Keratinocyte (primary cell): ENCODE results near the gene CEACAM5. TPM values are rescaled to one million over a fixed set of nuclear protein-coding genes. Genes with fewer than 3 reads are reported as not detected.
A peak's percentile ranks its signal among the peaks of the same experiment; 100 is the strongest.

Experiments
- DNase-seq: peaks from one replicate; pipeline ENCODE4 v3.0.0-alpha.2; 2011; ENCODE audit warnings: low read depth, missing footprints, low spot score
- FAIRE-seq: peaks from 2 replicates; lab custom pipeline; 2011; peaks lifted over from hg19 to GRCh38; lab: Jason Lieb, UNC
- H2AFZ ChIP-seq: 2 replicates; pipeline ENCODE4 v1.6.0; 2012; ENCODE audit warnings: low read length, control low read depth, inconsistent platforms; ENCODE audit not compliant: control insufficient read depth
- H3K27ac ChIP-seq: 2 replicates; pipeline ENCODE4 v1.5.1; 2011; ENCODE audit warnings: low read length; ENCODE audit not compliant: control insufficient read depth, insufficient read depth
- H3K27me3 ChIP-seq: 3 replicates; pipeline ENCODE4 v1.6.0; 2011; ENCODE audit warnings: low read length; ENCODE audit not compliant: control insufficient read depth, insufficient read depth; ENCODE audit errors: extremely low read depth
- H3K36me3 ChIP-seq, 2 experiments: 2 replicates in 1 of 2; 3 replicates in 1 of 2; pipeline ENCODE4 v1.5.1; 2011; ENCODE audit warnings: low read length in 2 of 2, mild to moderate bottlenecking in 1 of 2; ENCODE audit not compliant: control insufficient read depth in 2 of 2, insufficient read depth in 2 of 2; ENCODE audit errors: extremely low read depth in 1 of 2
- H3K4me1 ChIP-seq: 3 replicates; pipeline ENCODE4 v1.5.1; 2011; ENCODE audit warnings: low read length; ENCODE audit not compliant: control insufficient read depth, insufficient read depth; ENCODE audit errors: extremely low read depth
- H3K4me2 ChIP-seq: 3 replicates; pipeline ENCODE4 v1.6.0; 2011; ENCODE audit warnings: low read depth, low read length; ENCODE audit not compliant: control insufficient read depth, insufficient read depth; ENCODE audit errors: extremely low read depth
- H3K4me3 ChIP-seq, 3 experiments: fragments of 200-600 bp in 1 of 3; sonication (generic) in 1 of 3; 2 replicates in 2 of 3; 3 replicates in 1 of 3; pipeline ENCODE4 v1.5.1; 2011 to 2016; ENCODE audit warnings: low read length in 3 of 3, mild to moderate bottlenecking in 3 of 3, control low read depth in 2 of 3, inconsistent platforms in 1 of 3, low read depth in 1 of 3, mixed read lengths in 1 of 3, mixed run types in 1 of 3, moderate library complexity in 1 of 3; ENCODE audit not compliant: control insufficient read depth in 2 of 3, insufficient read depth in 2 of 3; ENCODE audit errors: extremely low read depth in 1 of 3
- H3K79me2 ChIP-seq: 2 replicates; pipeline ENCODE4 v1.6.0; 2012; ENCODE audit warnings: low read length; ENCODE audit not compliant: control insufficient read depth, insufficient read depth
- H3K9ac ChIP-seq: 3 replicates; pipeline ENCODE4 v1.6.0; 2011; ENCODE audit warnings: low read length; ENCODE audit not compliant: control insufficient read depth, insufficient read depth; ENCODE audit errors: extremely low read depth
- H3K9me1 ChIP-seq: 3 replicates; pipeline ENCODE4 v1.6.0; 2011; ENCODE audit warnings: low read length; ENCODE audit not compliant: control insufficient read depth, insufficient read depth; ENCODE audit errors: extremely low read depth
- H3K9me3 ChIP-seq: 2 replicates; pipeline ENCODE4 v1.5.1; 2012; ENCODE audit warnings: low read depth, low read length; ENCODE audit not compliant: control insufficient read depth
- H4K20me1 ChIP-seq: 3 replicates; pipeline ENCODE4 v1.6.0; 2011; ENCODE audit warnings: low read length; ENCODE audit not compliant: control insufficient read depth, insufficient read depth; ENCODE audit errors: extremely low read depth
- EZH2 ChIP-seq: IDR thresholded peaks from one replicate; pipeline ENCODE4 v1.6.1; 2012; ENCODE audit warnings: inconsistent platforms, mild to moderate bottlenecking, low read length, moderate library complexity
- dilution Hi-C: fragments of 300-500 bp; cut with MboI; formaldehyde crosslinking; loops from one replicate; pipeline ENCODE4 v1.7.0; 2020; ENCODE audit warnings: low sequenced_read_pairs; ENCODE audit not compliant: extremely low pct_ligation_motif_present
- polyA plus RNA-seq, 5 experiments: library from polyadenylated mRNA; depleted of rRNA in 3 of 5; stranded (reverse) in 3 of 5; stranded (forward) in 1 of 5; unstranded in 1 of 5; fragments of >200 nt; gene quantifications; 1 replicate in 1 of 5; 2 replicates in 3 of 5; 3 replicates in 1 of 5; pipeline versions ENCODE4 v1.2.1 to v1.2.3, GENCODE V29; 2011 to 2012; ENCODE audit warnings: missing spikeins in 2 of 5, low read depth in 1 of 5, low replicate concordance in 1 of 5
- TF ChIP-seq, protein P1 (sequence below), 3 experiments: IDR thresholded peaks in 1 of 3; conservative IDR thresholded peaks in 1 of 3; optimal IDR thresholded peaks in 1 of 3; 2 replicates in 2 of 3; 3 replicates in 1 of 3; pipeline versions ENCODE3 to v1.5.1; 2011; ENCODE audit warnings: low read length in 3 of 3, mild to moderate bottlenecking in 3 of 3, moderate library complexity in 2 of 3, control low read depth in 1 of 3, inconsistent platforms in 1 of 3; ENCODE audit not compliant: insufficient read depth in 2 of 3; ENCODE audit errors: extremely low read depth in 1 of 3

Gene CEACAM5
- polyA plus RNA-seq, 1 donor (not counting 4 experiments of a cell fraction or from before 2014, with no cell fraction given), result not detected

- Histone ChIP-seq H3K9ac (no peak overlapping the region), H3K27me3 (peaks cover 11% of the 10 kb centered on the region), H3K4me2 (no peak overlapping the region), H4K20me1 (peaks cover 2% of the 10 kb centered on the region), H3K79me2 (no peaks in the 10 kb centered on the region), H3K4me3 (no peak overlapping the region), H2AFZ (no peak overlapping the region), H3K9me1 (no peaks in the 10 kb centered on the region), H3K36me3 (no peaks in the 10 kb centered on the region), H3K9me3 (no peaks in the 10 kb centered on the region), H3K27ac (no peak overlapping the region), H3K4me1 (no peaks in the 10 kb centered on the region)
- dilution Hi-C loops, result no loop called here
- TF ChIP-seq EZH2, result no peak
- TF ChIP-seq, protein P1, sequence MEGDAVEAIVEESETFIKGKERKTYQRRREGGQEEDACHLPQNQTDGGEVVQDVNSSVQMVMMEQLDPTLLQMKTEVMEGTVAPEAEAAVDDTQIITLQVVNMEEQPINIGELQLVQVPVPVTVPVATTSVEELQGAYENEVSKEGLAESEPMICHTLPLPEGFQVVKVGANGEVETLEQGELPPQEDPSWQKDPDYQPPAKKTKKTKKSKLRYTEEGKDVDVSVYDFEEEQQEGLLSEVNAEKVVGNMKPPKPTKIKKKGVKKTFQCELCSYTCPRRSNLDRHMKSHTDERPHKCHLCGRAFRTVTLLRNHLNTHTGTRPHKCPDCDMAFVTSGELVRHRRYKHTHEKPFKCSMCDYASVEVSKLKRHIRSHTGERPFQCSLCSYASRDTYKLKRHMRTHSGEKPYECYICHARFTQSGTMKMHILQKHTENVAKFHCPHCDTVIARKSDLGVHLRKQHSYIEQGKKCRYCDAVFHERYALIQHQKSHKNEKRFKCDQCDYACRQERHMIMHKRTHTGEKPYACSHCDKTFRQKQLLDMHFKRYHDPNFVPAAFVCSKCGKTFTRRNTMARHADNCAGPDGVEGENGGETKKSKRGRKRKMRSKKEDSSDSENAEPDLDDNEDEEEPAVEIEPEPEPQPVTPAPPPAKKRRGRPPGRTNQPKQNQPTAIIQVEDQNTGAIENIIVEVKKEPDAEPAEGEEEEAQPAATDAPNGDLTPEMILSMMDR (optimal IDR thresholded peaks at IDR 0.05 in 1 of 3, IDR thresholded peaks at IDR 0.05 in 1 of 3, conservative IDR thresholded peaks at IDR 0.05 in 1 of 3; ENCODE audit: extremely low read depth in 1 of 3, insufficient read depth in 2 of 3, low read length in 3 of 3), result peak; percentile 77 to 86 (median 80)
- DNase-seq (no peak), FAIRE-seq (no peak)
Measured at GRCh38 chr19:41753159-41753558, 44.7 kb downstream of the CEACAM5 start.

GRCh38 chr19:41753936-41754529 is 45.6 kb downstream of the CEACAM5 start:
- TF ChIP-seq EZH2, result no peak
- TF ChIP-seq, protein P1 (optimal IDR thresholded peaks at IDR 0.05 in 1 of 3, IDR thresholded peaks at IDR 0.05 in 1 of 3, conservative IDR thresholded peaks at IDR 0.05 in 1 of 3; ENCODE audit: extremely low read depth in 1 of 3, insufficient read depth in 2 of 3, low read length in 3 of 3), result peak; percentile 5 to 78 (median 77)
- Histone ChIP-seq H3K27ac (no peak overlapping the region), H3K79me2 (no peaks in the 10 kb centered on the region), H3K9ac (no peak overlapping the region), H3K4me3 (no peak overlapping the region), H2AFZ (no peak overlapping the region), H3K36me3 (no peaks in the 10 kb centered on the region), H3K4me2 (no peak overlapping the region), H3K9me3 (no peaks in the 10 kb centered on the region), H4K20me1 (peaks cover 2% of the 10 kb centered on the region), H3K27me3 (peaks cover 17% of the 10 kb centered on the region), H3K4me1 (no peaks in the 10 kb centered on the region), H3K9me1 (no peaks in the 10 kb centered on the region)
- DNase-seq (no peak), FAIRE-seq (peak; percentile 96)
- dilution Hi-C loops, result no loop called here
